Measurements from ENCODE around the gene AIG1.

Gene AIG1

GRCh38 chr6:143169440-143169839 is 108.8 kb downstream of the AIG1 start:
- in situ Hi-C loops (cut with HindIII; ENCODE audit: low sequenced_read_pairs), result no loop called here
- H3K4me3 ChIP-seq (ENCODE audit: low read depth, low read length), result no peak overlapping the region
- TF ChIP-seq CTCF (IDR thresholded peaks at IDR 0.05; ENCODE audit: low read depth, low read length), result no peak
- no peak for DNase-seq (ENCODE audit: low read depth, low spot score)

- no peak for TF ChIP-seq CTCF (IDR thresholded peaks at IDR 0.05; ENCODE audit: low read depth, low read length)
- no peak overlapping the region for H3K4me3 ChIP-seq (ENCODE audit: low read depth, low read length)
- DNase-seq (ENCODE audit: low read depth, low spot score), result no peak
- in situ Hi-C loops (cut with HindIII; ENCODE audit: low sequenced_read_pairs), result no loop called here
Observed at GRCh38 chr6:143174516-143174915, 113.8 kb downstream of the AIG1 start.

GRCh38 chr6:143174951-143175350 is 114.3 kb downstream of the AIG1 start:
- no peak for TF ChIP-seq CTCF (IDR thresholded peaks at IDR 0.05; ENCODE audit: low read depth, low read length)
- in situ Hi-C loops (cut with HindIII; ENCODE audit: low sequenced_read_pairs), result no loop called here
- DNase-seq (ENCODE audit: low read depth, low spot score), result no peak
- H3K4me3 ChIP-seq (ENCODE audit: low read depth, low read length), result no peak overlapping the region

- peak; percentile 26 for TF ChIP-seq CTCF (IDR thresholded peaks at IDR 0.05; ENCODE audit: low read depth, low read length)
- peak; percentile 98 for DNase-seq (ENCODE audit: low read depth, low spot score)
- in situ Hi-C loops (cut with HindIII; ENCODE audit: low sequenced_read_pairs), result no loop called here
- no peak overlapping the region for H3K4me3 ChIP-seq (ENCODE audit: low read depth, low read length)
Observed at GRCh38 chr6:143176090-143177021, 115.7 kb downstream of the AIG1 start.

- no peak overlapping the region for H3K4me3 ChIP-seq (ENCODE audit: low read depth, low read length)
- DNase-seq (ENCODE audit: low read depth, low spot score), result no peak
- no peak for TF ChIP-seq CTCF (IDR thresholded peaks at IDR 0.05; ENCODE audit: low read depth, low read length)
- in situ Hi-C loops (cut with HindIII; ENCODE audit: low sequenced_read_pairs), result no loop called here
Observed at GRCh38 chr6:143177706-143178105, 117.0 kb downstream of the AIG1 start.

- in situ Hi-C loops (cut with HindIII; ENCODE audit: low sequenced_read_pairs), result no loop called here
- DNase-seq (ENCODE audit: low read depth, low spot score), result no peak
- no peak for TF ChIP-seq CTCF (IDR thresholded peaks at IDR 0.05; ENCODE audit: low read depth, low read length)
- no peak overlapping the region for H3K4me3 ChIP-seq (ENCODE audit: low read depth, low read length)
Observed at GRCh38 chr6:143179096-143179495, 118.4 kb downstream of the AIG1 start.
